GM18873 (cell line): ENCODE data around the gene NRXN2.

ENCODE experiments used
- ATAC-seq: cut with Tn5 transposase; IDR thresholded peaks from one replicate; pipeline ENCODE4 v1.9.1; 2021; ENCODE audit warnings: mild to moderate bottlenecking, moderate library complexity, moderate number of reproducible peaks; ENCODE audit not compliant: unreplicated experiment, low FRiP score

NRXN2 gene

GRCh38 chr11:64745521-64746328 is 22.7 kb upstream of the NRXN2 start:
- ATAC-seq, result no peak

DNA sequence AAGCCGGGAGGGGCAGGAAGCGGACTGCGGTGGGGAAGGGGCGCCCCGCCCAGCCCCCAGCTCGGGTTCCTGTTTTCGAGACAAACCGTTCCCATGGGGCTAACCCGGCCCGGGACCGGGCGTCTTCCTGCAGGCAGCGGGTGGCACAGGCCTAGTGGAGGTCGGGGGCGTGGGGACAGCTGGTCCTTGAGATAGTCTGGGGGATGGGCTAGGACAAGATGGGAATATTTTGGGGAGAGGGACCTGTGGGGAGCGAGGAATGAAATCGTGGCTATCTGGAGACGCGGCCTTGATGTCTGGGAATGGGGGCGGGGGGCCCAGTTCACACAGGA is 22.2 kb upstream of the NRXN2 start:
- no peak for ATAC-seq

GRCh38 chr11:64744544-64745188 is 21.7 kb upstream of the NRXN2 start:
- no peak for ATAC-seq

- ATAC-seq, result no peak
Observed at GRCh38 chr11:64743591-64744543, 20.9 kb upstream of the NRXN2 start, which contains the start of gene RASGRP2. Gene RASGRP2, minus strand, starts transcription at chr11:64744142. Its CDS starts 1,276 bp downstream, at chr11:64742866.

DNA sequence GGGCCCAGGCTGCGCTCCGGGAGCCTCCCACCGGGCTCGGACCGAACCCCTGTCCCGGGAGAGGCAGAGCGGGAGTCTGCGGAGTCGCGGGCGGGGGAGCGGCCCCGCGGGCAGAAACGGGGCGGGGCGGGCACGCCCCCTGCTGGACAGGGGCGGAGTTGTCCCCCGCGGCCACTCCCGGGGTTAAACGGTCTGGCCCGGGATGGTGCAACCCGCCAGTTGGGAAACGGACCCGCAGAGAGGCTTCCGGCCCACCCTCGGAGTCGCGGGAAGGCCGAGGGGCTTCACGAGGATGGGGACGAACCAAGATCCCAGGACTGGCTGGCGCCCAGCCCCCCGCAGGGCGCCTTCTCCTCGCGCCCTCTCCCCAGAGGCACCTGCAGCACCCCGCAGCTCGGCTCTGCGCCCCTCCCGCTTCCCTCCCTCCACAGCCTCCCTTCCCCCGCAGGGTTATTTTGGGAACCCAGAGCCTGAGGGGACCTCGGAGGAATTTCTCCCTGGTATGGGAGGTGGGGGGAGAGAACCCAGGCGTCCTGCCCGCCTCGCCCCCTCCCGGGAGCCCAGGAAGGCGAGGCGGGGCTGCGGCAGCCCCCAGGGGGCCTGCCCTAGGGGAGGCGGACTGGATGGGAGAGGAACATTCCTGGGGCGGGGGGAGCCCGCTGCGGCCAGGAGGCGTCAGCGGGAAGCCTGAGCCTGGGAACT is 20.0 kb upstream of the NRXN2 start:
- no peak for ATAC-seq

DNA sequence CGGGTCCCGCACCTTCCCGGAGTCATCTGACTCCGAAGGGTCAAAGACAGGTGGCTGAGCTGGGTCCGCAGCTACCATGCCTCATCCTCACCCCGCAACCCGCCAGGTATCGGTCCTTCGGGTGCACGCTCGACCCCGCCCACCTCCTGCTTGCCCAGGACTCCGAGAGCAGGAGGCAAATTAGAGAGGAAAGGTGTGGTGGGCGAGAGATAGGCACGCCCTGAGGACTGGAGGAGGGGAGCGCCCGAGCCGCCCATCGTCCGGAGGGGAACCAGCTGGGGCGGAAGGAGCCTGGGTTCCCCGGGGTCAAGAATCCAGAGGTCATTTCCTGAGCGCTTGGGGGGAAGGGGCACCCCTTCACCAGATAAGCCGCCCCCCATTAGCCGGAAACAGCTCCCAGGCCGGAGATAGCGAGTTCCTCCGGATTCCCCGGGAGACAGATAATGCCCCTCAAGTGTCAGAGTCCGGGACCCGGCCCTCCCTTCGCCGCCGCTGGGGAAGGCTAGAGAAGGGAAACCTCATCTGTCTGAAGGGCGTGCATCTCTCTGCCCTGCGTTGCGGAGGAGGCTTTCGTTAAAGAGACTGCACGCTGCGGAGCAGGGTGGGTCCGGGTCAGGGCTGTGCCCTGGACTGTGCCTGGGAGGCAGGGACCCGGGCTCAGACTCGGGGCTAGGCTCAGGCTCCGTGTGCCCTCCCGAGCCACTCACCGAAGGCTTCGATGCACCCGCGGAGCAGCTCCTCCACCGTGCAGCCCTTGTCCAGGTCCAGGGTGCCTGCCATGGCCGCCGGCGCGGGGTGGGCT is 19.3 kb upstream of the NRXN2 start:
- no peak for ATAC-seq

DNA sequence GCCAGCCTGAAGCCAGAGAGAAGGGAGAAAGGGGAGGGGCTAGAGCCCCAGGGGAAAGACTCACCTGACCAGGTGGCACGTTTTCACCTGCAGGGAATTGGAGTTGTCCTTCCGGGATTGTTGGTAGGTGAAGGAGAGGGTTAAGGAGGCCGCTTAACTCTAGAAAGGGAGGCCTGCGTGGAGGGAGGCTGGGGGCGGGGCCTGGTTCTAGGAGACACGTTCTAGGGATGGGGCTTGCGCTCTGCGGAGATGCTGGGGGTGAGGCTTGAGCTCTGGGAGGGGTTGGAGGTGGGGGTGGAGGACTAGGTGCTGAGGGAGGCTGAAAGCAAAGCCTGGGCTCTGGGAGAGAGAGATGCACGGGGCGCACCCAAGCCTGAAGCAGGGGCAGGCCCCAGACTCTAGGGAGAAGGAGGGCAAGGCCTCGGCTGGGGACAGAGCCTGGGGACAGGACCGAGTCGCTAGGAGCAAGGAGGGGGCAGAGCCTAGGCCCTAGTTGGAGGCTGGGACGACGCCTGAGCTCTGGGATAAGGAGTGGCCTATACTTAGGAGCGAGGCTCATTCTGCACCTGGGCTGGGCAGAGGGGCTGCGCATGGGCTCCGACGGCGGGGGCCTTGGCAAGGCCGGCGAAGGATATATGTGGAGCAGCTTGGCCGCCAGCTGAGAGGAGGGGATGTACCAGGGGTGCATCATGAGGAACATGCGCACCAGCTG is 18.5 kb upstream of the NRXN2 start:
- ATAC-seq, result no peak

DNA sequence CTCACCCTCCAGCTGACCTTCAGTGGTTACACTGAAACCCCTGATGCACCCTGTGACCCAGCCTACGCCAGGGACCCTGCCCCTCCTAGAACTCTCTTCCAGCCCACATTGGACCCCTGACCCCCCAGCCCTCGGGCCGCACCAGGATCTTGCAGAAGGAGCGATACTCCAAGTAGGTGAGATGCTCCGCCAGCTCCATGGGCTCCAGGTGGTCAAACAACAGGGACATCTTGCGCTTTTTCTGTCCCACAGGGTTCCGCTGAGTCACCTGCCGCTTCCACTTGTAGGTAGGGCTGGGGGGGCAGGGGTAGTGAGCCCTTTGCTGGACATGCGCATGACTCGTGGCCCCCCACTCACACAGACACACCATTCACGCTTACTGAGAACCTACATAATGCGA is 16.9 kb upstream of the NRXN2 start:
- no peak for ATAC-seq

DNA sequence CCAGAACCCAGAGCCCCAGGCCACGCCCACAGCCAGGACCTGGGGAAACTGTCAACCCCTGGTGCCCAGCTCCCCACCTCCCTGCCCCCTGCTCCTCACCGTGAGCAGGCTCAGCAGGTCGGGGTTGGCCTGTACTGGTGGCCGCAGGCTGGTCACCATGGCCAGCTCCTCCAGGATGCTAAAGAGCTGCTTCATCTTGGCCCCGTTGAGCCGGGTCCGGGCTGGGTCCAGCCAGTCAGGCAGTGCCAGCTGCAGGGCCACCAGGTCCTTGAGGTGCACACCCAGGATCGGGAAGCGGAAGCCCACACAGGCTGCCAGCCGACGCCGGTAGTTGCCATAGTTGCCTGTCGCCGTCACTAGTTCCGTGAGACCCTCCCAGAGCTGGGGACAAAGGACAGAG is 13.7 kb upstream of the NRXN2 start:
- no peak for ATAC-seq

DNA sequence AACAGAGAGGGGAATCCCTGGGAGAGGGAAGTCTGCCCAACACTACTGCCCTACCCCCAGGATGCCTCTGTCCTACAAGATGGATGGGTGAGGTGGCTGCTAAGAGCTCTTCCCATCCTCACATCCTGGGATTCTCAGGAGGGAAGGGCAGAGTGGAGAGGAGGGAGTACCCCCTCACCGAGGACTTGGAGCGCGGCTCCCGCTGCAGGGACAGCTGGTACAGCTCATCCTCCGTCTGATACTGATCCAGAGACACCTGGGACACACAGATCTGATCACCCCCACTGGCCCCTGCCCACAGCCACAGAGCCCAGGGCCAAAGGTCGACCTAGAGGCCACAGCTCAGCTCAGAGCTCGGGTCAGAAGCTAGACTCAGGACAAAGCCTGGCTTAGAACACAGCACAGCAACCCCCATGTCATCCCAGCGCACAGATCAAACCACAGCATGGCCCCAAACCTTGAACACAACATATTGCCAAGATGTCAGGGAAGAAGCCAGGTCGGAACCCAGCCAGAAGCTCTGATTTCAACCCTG is 12.8 kb upstream of the NRXN2 start:
- no peak for ATAC-seq

DNA sequence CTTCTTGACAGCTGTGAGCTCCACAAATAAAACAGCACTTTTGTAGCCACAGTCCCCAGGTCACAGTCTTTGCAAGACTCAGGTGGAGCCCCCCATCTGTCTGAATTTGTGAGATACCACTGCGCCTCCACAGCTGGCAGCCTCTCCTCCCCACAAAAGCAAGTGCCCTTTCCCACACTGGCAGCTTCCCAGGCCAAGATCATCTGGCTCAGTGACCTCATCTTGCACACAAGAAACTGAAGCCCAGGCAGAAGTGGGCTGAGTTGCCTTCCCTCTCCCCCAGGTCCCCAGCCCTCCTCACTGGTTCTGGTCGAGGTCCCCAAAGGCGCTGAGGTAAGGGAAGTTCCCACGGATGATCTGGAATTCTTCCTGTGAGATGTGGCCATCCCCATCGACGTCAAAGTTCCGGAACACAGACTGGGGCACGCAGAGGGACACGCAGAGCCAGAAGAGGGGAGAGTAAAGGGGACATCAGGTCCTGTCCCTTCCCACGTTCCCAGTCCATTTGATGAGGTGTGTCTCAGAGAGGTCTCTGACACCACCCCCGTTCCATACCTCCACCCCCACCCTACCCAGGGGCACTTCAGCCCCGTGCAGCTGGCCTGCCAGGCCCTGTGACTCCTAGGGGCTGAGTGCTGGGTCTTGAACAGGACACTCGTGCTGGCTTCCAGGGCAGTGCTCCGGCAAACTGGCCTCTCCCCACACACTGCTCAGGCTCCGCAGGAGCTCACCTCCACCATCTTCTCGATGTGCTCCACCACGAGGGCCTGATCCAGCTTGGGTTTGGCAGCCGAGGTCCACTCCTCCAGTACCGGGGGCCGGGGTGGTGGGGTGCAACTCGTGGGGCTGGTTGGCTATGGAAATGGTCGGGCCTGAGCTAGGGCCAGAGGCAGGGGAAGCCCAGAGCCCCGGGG is 12.1 kb upstream of the NRXN2 start:
- ATAC-seq, result no peak

- no peak for ATAC-seq
Observed at GRCh38 chr11:64731601-64732000, 8.6 kb upstream of the NRXN2 start.

DNA sequence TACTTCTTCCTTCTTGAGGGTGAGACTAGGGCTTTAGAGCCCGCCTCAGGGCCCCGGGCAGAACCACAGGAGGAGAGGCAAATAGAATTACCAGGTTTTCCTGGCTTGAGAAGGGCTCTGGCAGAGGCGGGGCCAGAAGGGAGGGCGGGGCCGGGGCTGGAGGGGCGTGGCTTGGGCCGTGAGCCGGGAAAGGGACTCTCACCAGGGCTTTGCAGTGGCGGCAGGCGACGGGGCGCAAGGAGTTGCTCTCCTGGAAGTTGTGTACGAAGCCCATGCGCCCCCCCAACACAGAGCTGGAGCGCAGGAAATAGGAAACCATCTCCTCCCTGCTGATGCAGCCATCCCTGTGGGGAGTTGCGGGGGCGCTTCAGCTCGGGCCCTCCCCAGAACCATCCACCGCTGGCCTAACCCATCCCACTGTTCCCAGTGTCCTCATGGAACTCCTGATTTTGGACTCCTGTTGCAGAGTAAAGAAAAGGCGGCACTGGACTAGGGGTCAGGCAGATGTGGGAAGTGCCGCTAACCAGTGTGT is 6.9 kb upstream of the NRXN2 start:
- no peak for ATAC-seq

- no peak for ATAC-seq
Observed at GRCh38 chr11:64728757-64729365, 5.9 kb upstream of the NRXN2 start.

- no peak for ATAC-seq
Observed at GRCh38 chr11:64726867-64727530, 4.0 kb upstream of the NRXN2 start.

GRCh38 chr11:64726211-64726641 is 3.2 kb upstream of the NRXN2 start:
- ATAC-seq, result no peak
